GM23338 (cell line): ENCODE results near the gene SMYD3. TPM values are rescaled to one million over a fixed set of nuclear protein-coding genes. Genes with fewer than 3 reads are reported as not detected.

Experiments used
- ATAC-seq: fragments of 200-7000 bp; cut with Tn5 transposase; 3 replicates; pipeline ENCODE4 v1.9.1; 2020
- DNase-seq: peaks from one replicate; pipeline ENCODE4 v3.0.0-alpha.2; 2015; ENCODE audit warnings: low spot score
- H2AFZ ChIP-seq: fragments of 200-600 bp; sonication (generic); 2 replicates; pipeline ENCODE4 v1.8.0; 2016; ENCODE audit warnings: antibody characterized with exemption, mild to moderate bottlenecking, moderate library complexity
- H3F3A ChIP-seq: fragments of 200-600 bp; sonication (generic); replicated peaks from 2 replicates; pipeline ENCODE4 v1.8.0; 2017; ENCODE audit warnings: antibody characterized with exemption, mixed run types, low read depth
- H3K27ac ChIP-seq: fragments of 200-600 bp; sonication (generic); 2 replicates; pipeline ENCODE4 v1.6.1; 2016; ENCODE audit warnings: low read depth
- H3K27me3 ChIP-seq: fragments of 200-600 bp; sonication (generic); 2 replicates; pipeline ENCODE4 v1.8.0; 2016; ENCODE audit warnings: mild to moderate bottlenecking, mixed run types, moderate library complexity; ENCODE audit not compliant: insufficient read depth
- H3K36me3 ChIP-seq: fragments of 200-600 bp; sonication (generic); 2 replicates; pipeline ENCODE4 v1.8.0; 2016; ENCODE audit warnings: mild to moderate bottlenecking; ENCODE audit not compliant: insufficient read depth
- H3K4me1 ChIP-seq: fragments of 200-600 bp; sonication (generic); 2 replicates; pipeline ENCODE4 v1.8.0; 2016; ENCODE audit warnings: mild to moderate bottlenecking, moderate library complexity; ENCODE audit not compliant: insufficient read depth
- H3K4me2 ChIP-seq: fragments of 200-600 bp; sonication (generic); 2 replicates; pipeline ENCODE4 v1.7.1; 2017; ENCODE audit warnings: mixed run types
- H3K4me3 ChIP-seq: fragments of 200-600 bp; sonication (generic); 2 replicates; pipeline ENCODE4 v1.6.1; 2016; ENCODE audit warnings: mixed run types
- H3K79me2 ChIP-seq: fragments of 200-600 bp; sonication (generic); replicated peaks from 2 replicates; pipeline ENCODE4 v1.8.0; 2017; ENCODE audit warnings: mild to moderate bottlenecking; ENCODE audit not compliant: insufficient read depth
- H3K9me2 ChIP-seq: fragments of 200-600 bp; sonication (generic); 2 replicates; pipeline ENCODE4 v1.8.0; 2017; ENCODE audit not compliant: insufficient read depth
- H4K20me1 ChIP-seq: fragments of 200-600 bp; sonication (generic); replicated peaks from 2 replicates; pipeline ENCODE4 v1.8.0; 2017; ENCODE audit warnings: mild to moderate bottlenecking; ENCODE audit not compliant: insufficient read depth
- H3K27ac Mint-ChIP-seq: 2 replicates; pipeline ENCODE4 v1.8.0; 2020; ENCODE audit warnings: inconsistent platforms, mild to moderate bottlenecking, moderate library complexity, mixed read lengths
- H3K27me3 Mint-ChIP-seq: 3 replicates; pipeline ENCODE4 v1.8.0; 2022; ENCODE audit warnings: low read depth, mild to moderate bottlenecking, moderate library complexity, mixed read lengths, inconsistent platforms; ENCODE audit not compliant: insufficient read depth, poor library complexity
- H3K36me3 Mint-ChIP-seq: 3 replicates; pipeline ENCODE4 v1.8.0; 2021; ENCODE audit warnings: low read depth, mild to moderate bottlenecking, inconsistent platforms, moderate library complexity, mixed read lengths
- H3K4me1 Mint-ChIP-seq: 3 replicates; pipeline ENCODE4 v1.8.0; 2020; ENCODE audit warnings: mild to moderate bottlenecking, inconsistent platforms, mixed read lengths
- H3K4me3 Mint-ChIP-seq: 3 replicates; pipeline ENCODE4 v1.8.0; 2021; ENCODE audit warnings: moderate library complexity, mild to moderate bottlenecking, inconsistent platforms, mixed read lengths
- H3K9me3 Mint-ChIP-seq: 3 replicates; pipeline ENCODE4 v1.8.0; 2020; ENCODE audit warnings: moderate library complexity, mild to moderate bottlenecking, inconsistent platforms, mixed read lengths
- CREB1 ChIP-seq: fragments of 250-450 bp; sonication (Bioruptor Pico); IDR thresholded peaks from 2 replicates; pipeline ENCODE4 v1.5.0; 2020; ENCODE audit warnings: low read depth, mild to moderate bottlenecking, moderate library complexity
- CTCF ChIP-seq, 2 experiments: fragments of 200-600 bp in 1 of 2; sonication (generic) in 1 of 2; conservative IDR thresholded peaks; 2 replicates each; pipeline versions ENCODE4 v1.5.1 to v1.6.1; 2016 to 2017; ENCODE audit warnings: antibody characterized with exemption in 2 of 2, low read depth in 2 of 2, mild to moderate bottlenecking in 2 of 2, moderate library complexity in 1 of 2
- EZH2 ChIP-seq: fragments of 200-600 bp; sonication (generic); IDR thresholded peaks from one replicate; pipeline ENCODE4 v1.8.0; 2017; ENCODE audit warnings: antibody characterized with exemption, mild to moderate bottlenecking, low read depth; ENCODE audit not compliant: unreplicated experiment
- EZH2phosphoT487 ChIP-seq: fragments of 200-600 bp; sonication (generic); IDR thresholded peaks from one replicate; pipeline ENCODE4 v1.8.1; 2018; ENCODE audit warnings: antibody characterized with exemption; ENCODE audit not compliant: unreplicated experiment
- POLR2AphosphoS5 ChIP-seq: IDR thresholded peaks from 2 replicates; pipeline ENCODE4 v1.6.1; 2016; ENCODE audit warnings: antibody characterized with exemption, low read depth
- STAT1 ChIP-seq: IDR thresholded peaks from one replicate; pipeline ENCODE4 v1.6.1; 2016; ENCODE audit warnings: antibody characterized with exemption; ENCODE audit not compliant: unreplicated experiment
- ZNF114 ChIP-seq: fragments of 250-450 bp; sonication (Bioruptor Pico); IDR thresholded peaks from 2 replicates; pipeline ENCODE4 v1.5.0; 2020; ENCODE audit warnings: mild to moderate bottlenecking, moderate library complexity
- ZNF331 ChIP-seq: fragments of 250-450 bp; sonication (Bioruptor Pico); IDR thresholded peaks from 2 replicates; pipeline ENCODE4 v1.5.0; 2020; ENCODE audit warnings: low read depth, mild to moderate bottlenecking, moderate library complexity
- ZNF462 ChIP-seq: fragments of 250-450 bp; sonication (Bioruptor Pico); IDR thresholded peaks from 2 replicates; pipeline ENCODE4 v1.5.0; 2020; ENCODE audit warnings: mild to moderate bottlenecking, moderate library complexity
- polyA plus RNA-seq: library from polyadenylated mRNA; unstranded; fragments of >200 nt; fragmentation: Nextera tagmentation; extraction: Ambion mirVana; gene quantifications from 2 replicates; pipeline ENCODE4 v1.2.1, GENCODE V29; 2016
- total RNA-seq: library from RNA; depleted of rRNA; stranded (reverse); fragments of >200 nt; shearing (Covaris generic); gene quantifications from 2 replicates; pipeline ENCODE4 v1.2.3, GENCODE V29; 2014
- TF ChIP-seq, protein P1 (sequence below): IDR thresholded peaks from 2 replicates; pipeline ENCODE4 v1.6.1; 2016; ENCODE audit warnings: antibody characterized with exemption

Gene SMYD3
- total and polyA plus RNA-seq, 2 experiments from 2014 or later = 31.8 to 34.4 TPM

DNA sequence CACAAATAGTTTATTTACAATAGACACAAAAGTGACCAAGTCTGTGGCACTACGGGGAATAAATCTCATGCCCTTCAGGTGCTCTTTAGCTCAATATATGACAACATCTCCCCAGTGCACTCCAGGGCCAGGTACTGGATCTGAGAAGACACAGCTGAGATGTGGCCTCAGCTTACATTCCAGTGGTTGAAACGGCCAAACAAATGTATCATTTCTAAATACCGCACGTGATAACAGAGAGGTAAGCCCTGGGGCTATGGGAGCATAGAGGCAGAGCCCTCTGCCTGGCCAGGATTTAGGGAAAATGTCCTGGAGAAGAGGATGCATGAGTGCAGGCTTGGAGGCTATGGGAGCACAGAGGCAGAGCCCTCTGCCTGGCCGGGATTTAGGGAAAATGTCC, 630.5 kb downstream of the SMYD3 start (continued):
- TF ChIP-seq ZNF114 (CRISPR knock-in tag) (no peak), EZH2 (no peak), CTCF (conservative IDR thresholded peaks at IDR 0.05; ENCODE audit: low read depth in 2 of 2) (no peak)

DNA sequence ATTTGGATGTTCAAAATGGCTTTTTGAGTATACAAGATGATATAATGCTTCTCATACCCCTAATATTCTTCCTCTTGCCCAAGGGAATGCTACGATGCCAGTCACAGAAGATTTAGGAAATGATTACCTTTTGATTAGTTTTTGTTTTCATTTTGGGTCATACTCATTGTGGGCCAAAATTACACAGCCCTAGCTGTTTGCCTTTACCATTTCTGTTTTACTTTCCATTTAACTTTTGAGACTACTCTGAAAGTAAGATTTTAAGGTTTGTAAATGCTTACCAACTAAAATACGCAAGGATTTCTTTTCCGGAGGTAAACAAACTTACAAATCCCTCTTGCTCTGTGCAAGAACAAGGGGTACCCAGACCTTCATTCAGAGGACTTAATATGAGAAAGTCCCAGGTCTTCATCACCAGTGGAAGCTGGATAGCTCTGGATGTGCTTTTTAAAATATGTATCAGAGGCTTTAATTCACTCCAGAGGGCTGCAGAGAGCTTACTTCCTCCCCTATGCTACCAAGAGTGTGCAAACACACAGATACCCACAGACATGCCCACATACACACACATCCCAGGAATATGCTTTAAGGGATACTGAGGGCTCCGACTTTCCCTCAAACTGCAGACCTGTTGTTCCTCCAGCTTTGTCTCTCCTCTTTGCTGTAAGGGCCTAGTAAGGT, 631.4 kb downstream of the SMYD3 start:
- H3K36me3 ChIP-seq = no peaks in the 10 kb centered on the region
- no peak overlapping the region for H2AFZ ChIP-seq
- no peak overlapping the region for H3K4me2 ChIP-seq
- no peaks in the 10 kb centered on the region for H3F3A ChIP-seq
- Mint-ChIP-seq H3K36me3 (no peaks in the 10 kb centered on the region), H3K27me3 (no peaks in the 10 kb centered on the region), H3K4me3 (no peak overlapping the region), H3K9me3 (no peaks in the 10 kb centered on the region), H3K27ac (no peak overlapping the region), H3K4me1 (no peaks in the 10 kb centered on the region)
- H3K27ac ChIP-seq = no peak overlapping the region
- ATAC-seq (no peak), DNase-seq (no peak)
- no peaks in the 10 kb centered on the region; the same call in 1 of the 2 replicates for H3K9me2 ChIP-seq
- no peaks in the 10 kb centered on the region for H3K4me1 ChIP-seq
- H3K27me3 ChIP-seq = no peaks in the 10 kb centered on the region
- H3K4me3 ChIP-seq = no peak overlapping the region
- no peaks in the 10 kb centered on the region for H3K79me2 ChIP-seq
- no peaks in the 10 kb centered on the region for H4K20me1 ChIP-seq
- no peak for TF ChIP-seq ZNF462
- no peak for TF ChIP-seq STAT1
- no peak for TF ChIP-seq CREB1 (CRISPR knock-in tag)
- TF ChIP-seq, protein P1, sequence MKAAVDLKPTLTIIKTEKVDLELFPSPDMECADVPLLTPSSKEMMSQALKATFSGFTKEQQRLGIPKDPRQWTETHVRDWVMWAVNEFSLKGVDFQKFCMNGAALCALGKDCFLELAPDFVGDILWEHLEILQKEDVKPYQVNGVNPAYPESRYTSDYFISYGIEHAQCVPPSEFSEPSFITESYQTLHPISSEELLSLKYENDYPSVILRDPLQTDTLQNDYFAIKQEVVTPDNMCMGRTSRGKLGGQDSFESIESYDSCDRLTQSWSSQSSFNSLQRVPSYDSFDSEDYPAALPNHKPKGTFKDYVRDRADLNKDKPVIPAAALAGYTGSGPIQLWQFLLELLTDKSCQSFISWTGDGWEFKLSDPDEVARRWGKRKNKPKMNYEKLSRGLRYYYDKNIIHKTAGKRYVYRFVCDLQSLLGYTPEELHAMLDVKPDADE = no peak
- TF ChIP-seq EZH2 = no peak
- no peak for TF ChIP-seq EZH2phosphoT487
- TF ChIP-seq CTCF (conservative IDR thresholded peaks at IDR 0.05; ENCODE audit: low read depth in 2 of 2) = no peak
- TF ChIP-seq POLR2AphosphoS5 = no peak
- TF ChIP-seq ZNF331 = no peak
- TF ChIP-seq ZNF114 (CRISPR knock-in tag) = no peak
